ENCODE measurements around the gene ENAM.

GRCh38 chr4:70608324-70608723 lies 20.2 kb upstream of the ENAM start:
- TF ChIP-seq, protein P1, sequence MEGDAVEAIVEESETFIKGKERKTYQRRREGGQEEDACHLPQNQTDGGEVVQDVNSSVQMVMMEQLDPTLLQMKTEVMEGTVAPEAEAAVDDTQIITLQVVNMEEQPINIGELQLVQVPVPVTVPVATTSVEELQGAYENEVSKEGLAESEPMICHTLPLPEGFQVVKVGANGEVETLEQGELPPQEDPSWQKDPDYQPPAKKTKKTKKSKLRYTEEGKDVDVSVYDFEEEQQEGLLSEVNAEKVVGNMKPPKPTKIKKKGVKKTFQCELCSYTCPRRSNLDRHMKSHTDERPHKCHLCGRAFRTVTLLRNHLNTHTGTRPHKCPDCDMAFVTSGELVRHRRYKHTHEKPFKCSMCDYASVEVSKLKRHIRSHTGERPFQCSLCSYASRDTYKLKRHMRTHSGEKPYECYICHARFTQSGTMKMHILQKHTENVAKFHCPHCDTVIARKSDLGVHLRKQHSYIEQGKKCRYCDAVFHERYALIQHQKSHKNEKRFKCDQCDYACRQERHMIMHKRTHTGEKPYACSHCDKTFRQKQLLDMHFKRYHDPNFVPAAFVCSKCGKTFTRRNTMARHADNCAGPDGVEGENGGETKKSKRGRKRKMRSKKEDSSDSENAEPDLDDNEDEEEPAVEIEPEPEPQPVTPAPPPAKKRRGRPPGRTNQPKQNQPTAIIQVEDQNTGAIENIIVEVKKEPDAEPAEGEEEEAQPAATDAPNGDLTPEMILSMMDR (IDR thresholded peaks at IDR 0.05) = no peak
- TF ChIP-seq TAF1 (IDR thresholded peaks at IDR 0.05; ENCODE audit: borderline replicate concordance, low read depth, low read length) (no peak), REST (IDR thresholded peaks at IDR 0.05; ENCODE audit: low read depth, low read length) (no peak)
